Measurements from ENCODE around the gene GCK.

- TF ChIP-seq CTCF (IDR thresholded peaks at IDR 0.05; ENCODE audit: borderline replicate concordance, extremely low read depth, low read length, poor library complexity, severe bottlenecking) (no peak), EZH2 (IDR thresholded peaks at IDR 0.05; ENCODE audit: borderline replicate concordance, low read depth, low read length, severe bottlenecking) (no peak)
Measured at GRCh38 chr7:44197474-44197873, 8.2 kb upstream of the GCK start.

Data from DND-41 (cell line).